SHP77 treated with DMSO at 0.1 percent for 48 hours (cell line): ENCODE measurements around the gene MDM2.

Source experiments
- DNase-seq: peaks from one replicate; lab custom pipeline; 2025; lab: John Stamatoyannopoulos, UW

The MDM2 gene

GRCh38 chr12:68851592-68852306, 43.8 kb downstream of the MDM2 start:
- DNase-seq = no peak

DNA sequence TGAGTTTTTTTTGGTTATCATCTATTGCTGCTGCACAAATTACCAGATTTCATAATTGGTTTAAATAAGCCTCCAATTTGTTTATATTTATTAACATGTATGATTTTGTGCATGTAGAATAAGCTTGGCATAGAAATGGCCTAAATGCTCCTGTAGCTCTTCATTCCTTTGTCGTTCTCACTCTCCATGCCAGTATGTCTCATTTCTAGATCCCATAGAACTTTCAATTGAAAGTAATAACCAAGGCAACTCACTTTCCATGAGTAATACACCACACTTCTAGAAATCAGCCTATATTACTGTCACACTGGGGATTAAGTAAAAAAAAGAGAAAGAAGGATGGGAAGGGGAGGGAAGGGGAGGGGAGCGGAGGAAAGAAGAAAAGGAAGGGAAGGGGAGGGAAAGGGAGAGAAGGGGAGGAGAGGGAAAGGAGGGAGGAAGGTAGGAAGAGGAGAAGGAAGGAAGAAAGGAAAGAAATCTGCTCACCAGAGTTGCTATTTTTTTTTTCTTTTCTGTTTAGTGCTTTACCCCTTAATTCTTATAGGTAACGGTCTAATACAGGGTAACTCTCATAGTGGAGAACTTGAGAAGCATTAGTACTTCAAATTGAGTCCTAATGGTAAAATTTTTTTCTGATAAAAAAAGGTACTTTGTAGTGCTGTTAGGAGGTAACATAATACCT, 45.6 kb downstream of the MDM2 start:
- no peak for DNase-seq

GRCh38 chr12:68854078-68854468, 46.1 kb downstream of the MDM2 start:
- no peak for DNase-seq

- no peak for DNase-seq
Measured at GRCh38 chr12:68854554-68854953, 46.6 kb downstream of the MDM2 start.

GRCh38 chr12:68855111-68855510, 47.1 kb downstream of the MDM2 start:
- no peak for DNase-seq

- no peak for DNase-seq
Measured at GRCh38 chr12:68855771-68856170, 47.8 kb downstream of the MDM2 start.

- no peak for DNase-seq
Measured at GRCh38 chr12:68856510-68856909, 48.5 kb downstream of the MDM2 start.

DNA sequence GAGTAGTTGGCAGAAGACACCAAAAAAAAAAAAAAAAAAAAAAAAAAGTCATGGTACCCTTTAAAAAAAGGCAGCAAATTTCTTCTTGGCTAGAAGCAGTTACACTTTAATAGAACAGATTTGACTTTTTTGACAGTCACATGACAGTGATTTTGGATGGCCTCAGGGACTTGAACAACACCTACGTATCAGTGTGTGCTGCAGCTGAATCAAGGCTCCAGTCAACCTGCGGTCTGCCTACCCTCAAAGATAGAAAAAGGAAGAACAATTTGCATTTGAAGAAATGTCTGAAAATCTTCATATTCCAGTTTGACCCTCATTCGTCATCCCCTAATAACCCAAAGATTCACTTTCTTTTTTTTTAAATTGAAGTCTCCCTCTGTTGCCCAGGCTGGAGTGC, 53.9 kb downstream of the MDM2 start:
- no peak for DNase-seq

DNA sequence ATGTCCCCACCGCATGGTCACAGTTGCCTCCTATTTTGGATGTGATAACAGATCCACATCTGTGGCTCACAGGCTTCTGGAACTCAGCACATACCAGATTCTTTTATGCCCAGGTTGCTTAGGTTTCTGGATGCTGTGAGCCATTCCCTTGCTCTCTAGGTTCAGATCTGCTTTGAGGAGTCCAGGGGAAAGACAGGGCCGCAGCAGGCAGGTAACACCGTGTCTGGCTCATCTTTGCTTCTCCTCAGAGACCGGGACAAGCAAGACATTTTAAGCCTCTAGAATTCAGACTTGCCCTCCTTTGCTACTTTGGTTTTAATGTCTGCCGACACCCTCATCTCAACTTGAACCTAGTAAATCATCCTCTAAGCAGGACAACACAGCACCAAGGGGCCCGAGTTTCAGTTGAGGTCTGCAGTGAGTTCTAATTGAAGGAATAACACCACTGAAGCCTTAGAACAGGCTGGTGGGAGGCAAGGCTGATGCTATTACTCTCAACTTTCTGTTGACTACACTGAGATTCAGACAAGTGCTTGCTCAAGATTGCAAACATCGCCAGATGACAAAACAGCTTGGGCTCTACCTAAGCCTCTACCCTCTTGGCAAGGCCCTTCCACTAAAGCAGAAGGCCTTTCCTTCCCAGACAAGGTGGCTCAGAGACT, 55.3 kb downstream of the MDM2 start:
- DNase-seq = no peak

DNA sequence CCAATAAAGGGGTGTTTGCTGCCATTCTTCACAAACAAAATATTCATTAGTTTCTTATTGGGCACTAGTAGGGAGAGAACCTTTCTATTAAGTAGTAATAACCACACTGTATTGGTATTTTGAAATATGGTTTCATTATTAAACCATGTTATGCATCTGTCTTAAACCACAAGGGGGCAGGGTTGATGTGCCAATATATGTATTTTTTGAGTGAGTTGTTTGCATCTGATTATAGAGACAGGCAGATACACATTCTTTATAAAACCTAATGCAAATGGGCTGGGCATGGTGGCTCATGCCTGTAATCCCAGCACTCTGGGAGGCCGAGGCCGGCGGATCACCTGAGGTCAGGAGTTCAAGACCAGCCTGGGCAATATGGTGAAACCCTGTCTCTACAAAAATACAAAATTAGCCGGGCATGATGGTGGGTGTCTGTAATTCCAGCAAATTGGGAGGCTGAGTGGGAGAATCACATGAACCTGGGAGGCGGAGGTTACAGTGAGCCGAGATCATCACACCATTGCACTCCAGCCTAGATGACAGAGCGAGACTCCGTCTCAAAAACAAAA, 56.0 kb downstream of the MDM2 start:
- DNase-seq = peak; percentile 1

GRCh38 chr12:68864604-68865003, 56.6 kb downstream of the MDM2 start:
- no peak for DNase-seq

GRCh38 chr12:68865399-68866164, 57.6 kb downstream of the MDM2 start:
- no peak for DNase-seq

GRCh38 chr12:68866950-68867349, 59.0 kb downstream of the MDM2 start:
- no peak for DNase-seq

GRCh38 chr12:68867606-68868005, 59.6 kb downstream of the MDM2 start:
- no peak for DNase-seq

GRCh38 chr12:68868043-68868790, 60.2 kb downstream of the MDM2 start:
- DNase-seq = no peak

- no peak for DNase-seq
Measured at GRCh38 chr12:68870011-68870410, 62.0 kb downstream of the MDM2 start.

GRCh38 chr12:68870443-68870842, 62.5 kb downstream of the MDM2 start:
- no peak for DNase-seq

GRCh38 chr12:68871396-68871795, 63.4 kb downstream of the MDM2 start:
- DNase-seq = no peak

DNA sequence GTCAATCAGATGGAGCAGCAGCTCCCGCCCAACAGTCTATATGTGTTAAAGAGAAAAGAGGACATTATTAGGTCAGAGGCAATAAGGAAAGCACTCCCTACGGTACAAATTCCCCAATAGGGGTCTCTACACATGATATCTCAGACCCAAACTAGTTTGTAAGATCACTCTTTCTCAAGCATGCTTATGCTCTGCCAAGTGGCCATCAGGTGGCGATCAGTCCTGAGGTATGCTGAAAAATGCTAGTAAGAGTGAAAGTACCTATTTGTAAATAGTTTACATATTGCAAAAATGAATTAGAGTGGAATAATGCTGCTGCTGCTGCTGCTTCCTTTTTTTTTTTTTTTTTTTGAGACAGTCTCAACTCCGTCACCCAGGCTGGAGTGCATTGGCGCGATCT, 63.9 kb downstream of the MDM2 start:
- DNase-seq = no peak

DNA sequence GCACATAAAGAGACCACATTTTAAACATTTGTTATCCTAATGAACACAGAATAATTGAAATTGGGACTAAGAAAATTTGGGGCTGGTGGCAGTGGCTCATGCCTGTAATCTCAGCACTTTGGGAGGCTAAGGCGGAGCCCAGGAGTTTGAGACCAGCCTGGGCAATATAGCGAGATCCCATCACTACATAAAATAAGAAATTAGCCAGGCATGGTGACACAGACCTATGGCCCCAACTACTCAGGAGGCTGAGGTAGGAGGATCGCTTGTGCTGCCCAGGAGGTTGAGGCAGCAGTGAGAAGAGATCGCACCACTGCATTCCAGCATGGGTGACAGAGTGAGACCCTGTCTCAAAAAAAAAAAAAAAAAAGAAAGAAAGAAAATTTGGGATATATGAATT, 65.3 kb downstream of the MDM2 start:
- no peak for DNase-seq

DNA sequence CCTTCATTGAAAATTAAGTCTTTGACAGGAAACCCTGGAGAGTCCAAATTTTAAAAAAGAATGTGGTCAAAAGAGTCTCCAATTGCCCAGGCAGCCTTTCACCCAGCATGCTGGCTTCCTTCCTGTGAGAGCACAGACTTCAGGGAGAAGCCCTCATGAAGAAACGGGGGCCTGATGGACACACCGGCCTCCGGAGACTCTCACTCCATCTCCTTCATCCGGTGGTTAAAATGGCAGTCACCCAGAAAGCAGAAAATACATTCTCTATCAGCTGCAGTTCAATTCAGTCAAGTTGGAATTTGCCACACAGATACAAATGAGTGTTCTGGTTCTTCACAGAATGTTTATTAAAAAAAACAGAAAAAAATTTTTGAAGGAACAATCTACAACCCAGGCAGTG, 68.5 kb downstream of the MDM2 start:
- no peak for DNase-seq

DNA sequence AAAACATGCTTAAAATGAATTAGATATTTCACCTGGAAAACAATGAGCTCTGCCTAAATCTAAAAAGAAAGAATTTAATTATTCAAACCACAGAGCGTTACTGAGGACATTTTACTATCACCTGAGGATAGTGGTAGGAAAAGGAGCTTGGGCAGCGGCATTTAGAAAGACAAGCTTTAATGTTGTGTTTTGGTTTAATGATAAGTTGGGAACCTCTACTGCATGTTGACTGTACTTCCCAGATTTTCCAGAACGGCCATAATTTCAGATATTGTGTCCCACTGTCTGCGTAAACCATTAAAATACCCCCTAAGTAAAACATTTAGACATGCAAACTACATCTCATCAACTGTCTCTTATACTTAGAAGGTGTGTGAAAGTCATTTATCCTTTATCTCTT, 69.6 kb downstream of the MDM2 start:
- DNase-seq = no peak
